Panc1 (cell line): ENCODE results near the gene NT5DC2. TPM values are rescaled to one million over a fixed set of nuclear protein-coding genes. Genes with fewer than 3 reads are reported as not detected.

Source experiments
- ATAC-seq: fragments of 200-7000 bp; cut with Tn5 transposase; 2 replicates; pipeline ENCODE4 v1.9.1; 2020; ENCODE audit warnings: mild to moderate bottlenecking, moderate library complexity
- BruUV-seq: library from RNA; stranded (reverse); fragments of 400-500 nt; replicated peaks from 2 replicates; lab custom pipeline; 2021; lab: Mats Ljungman, UMichigan
- CTCF ChIA-PET: fragments of 300-600 bp; sonication (Branson Sonifier 250); formaldehyde crosslinking; loops from one replicate; lab custom pipeline; 2022; ENCODE audit warnings: antibody characterized with exemption; lab: Charles Lee
- POLR2A ChIA-PET: fragments of 300-600 bp; sonication (Branson Sonifier 250); formaldehyde crosslinking; loops from one replicate; lab custom pipeline; 2022; ENCODE audit warnings: antibody characterized with exemption; lab: Charles Lee
- DNase-seq: peaks from one replicate; pipeline ENCODE4 v3.0.0-alpha.2; 2010; ENCODE audit warnings: low read depth, low spot score
- H3K27ac ChIP-seq: 2 replicates; pipeline ENCODE4 v1.5.1; 2011; ENCODE audit warnings: mild to moderate bottlenecking, low read length, inconsistent platforms
- H3K27me3 ChIP-seq: fragments of 200-500 bp; sonication (Bioruptor generic); 2 replicates; pipeline ENCODE4 v1.6.0; 2014; ENCODE audit warnings: low read length, inconsistent platforms; ENCODE audit not compliant: control insufficient read depth, insufficient read depth
- H3K36me3 ChIP-seq: fragments of 200-500 bp; sonication (Bioruptor generic); 2 replicates; pipeline ENCODE4 v1.5.1; 2014; ENCODE audit warnings: inconsistent platforms, mild to moderate bottlenecking, low read length, moderate library complexity; ENCODE audit not compliant: control insufficient read depth, insufficient read depth
- H3K4me1 ChIP-seq: 2 replicates; pipeline ENCODE4 v1.5.1; 2011; ENCODE audit warnings: inconsistent platforms, mild to moderate bottlenecking, low read length, moderate library complexity; ENCODE audit not compliant: control insufficient read depth, insufficient read depth
- H3K4me3 ChIP-seq, 2 experiments: 2 replicates each; pipeline ENCODE4 v1.5.1; 2011 to 2012; ENCODE audit warnings: low read depth in 2 of 2, low read length in 2 of 2, mild to moderate bottlenecking in 2 of 2, inconsistent platforms in 1 of 2, moderate library complexity in 1 of 2
- H3K9me3 ChIP-seq: fragments of 200-500 bp; sonication (Bioruptor generic); 2 replicates; pipeline ENCODE4 v1.5.1; 2014; ENCODE audit warnings: low read depth, mild to moderate bottlenecking, inconsistent platforms, low read length, moderate library complexity; ENCODE audit not compliant: control insufficient read depth, insufficient read depth
- POLR2AphosphoS5 ChIP-seq: IDR thresholded peaks from 2 replicates; pipeline ENCODE4 v1.6.1; 2012; ENCODE audit warnings: mild to moderate bottlenecking, low read depth, low read length, moderate library complexity
- SIN3A ChIP-seq: IDR thresholded peaks from 2 replicates; pipeline ENCODE4 v1.6.1; 2012; ENCODE audit warnings: low read depth, mild to moderate bottlenecking, low read length, moderate library complexity, borderline replicate concordance; ENCODE audit not compliant: insufficient read depth
- TCF7L2 ChIP-seq: IDR thresholded peaks from 2 replicates; pipeline ENCODE4 v1.6.1; 2011; ENCODE audit warnings: mild to moderate bottlenecking, low read depth, low read length, inconsistent platforms
- in situ Hi-C: cut with HindIII; loops from 2 replicates; pipeline ENCODE4 v1.10.0; 2016; ENCODE audit warnings: low sequenced_read_pairs, low pct_unique_long_range_greater_than_20kb
- intact Hi-C: fragments of 100-400 bp; cut with micrococcal nuclease; formaldehyde crosslinking; loops from one replicate; pipeline ENCODE4 v1.10.0; 2022; ENCODE audit not compliant: unreplicated experiment
- total RNA-seq: library from RNA; stranded (reverse); gene quantifications from one replicate; pipeline ENCODE4 v1.2.1, GENCODE V29; 2021; ENCODE audit not compliant: unreplicated experiment
- TF ChIP-seq, protein P1 (sequence below), 2 experiments: IDR thresholded peaks; 2 replicates each; pipeline ENCODE4 v1.6.1; 2011 to 2012; ENCODE audit warnings: low read depth in 2 of 2, control low read depth in 1 of 2, low read length in 1 of 2, mild to moderate bottlenecking in 1 of 2, moderate library complexity in 1 of 2; ENCODE audit not compliant: insufficient read depth in 1 of 2
- TF ChIP-seq, protein P2 (sequence below): fragments of 450-650 bp; IDR thresholded peaks from 2 replicates; pipeline ENCODE4 v1.5.1; 2017; ENCODE audit warnings: mild to moderate bottlenecking

Gene NT5DC2
- total RNA-seq, 1 experiment from 2014 or later = 137 TPM

DNA sequence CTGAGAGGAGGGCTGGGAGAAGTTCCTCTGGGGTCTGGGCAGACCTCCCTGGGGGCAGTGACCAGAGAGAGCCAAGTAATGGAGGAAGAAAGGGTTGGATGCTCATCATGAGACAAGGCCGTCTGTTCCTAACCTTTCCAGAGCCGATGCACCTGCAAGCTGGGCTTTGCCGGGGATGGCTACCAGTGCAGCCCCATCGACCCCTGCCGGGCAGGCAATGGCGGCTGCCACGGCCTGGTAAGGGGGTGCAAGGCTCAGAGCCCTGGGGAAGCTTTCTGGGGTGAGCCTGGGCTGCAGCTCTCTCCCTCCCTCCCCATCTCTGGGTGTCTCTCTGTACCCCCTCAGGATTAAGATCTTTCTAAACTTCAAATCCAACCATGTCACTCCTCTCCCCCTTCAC, 22.1 kb downstream of the NT5DC2 start:
- POLR2A ChIA-PET = interaction anchor here (0.7 kb wide), 1 partner anchor 15 kb away, joined by 6 read pairs; no protein-coding TSS in a partner anchor
- no peak overlapping the region for H3K4me3 ChIP-seq
- no peaks in the 10 kb centered on the region for H3K36me3 ChIP-seq

DNA sequence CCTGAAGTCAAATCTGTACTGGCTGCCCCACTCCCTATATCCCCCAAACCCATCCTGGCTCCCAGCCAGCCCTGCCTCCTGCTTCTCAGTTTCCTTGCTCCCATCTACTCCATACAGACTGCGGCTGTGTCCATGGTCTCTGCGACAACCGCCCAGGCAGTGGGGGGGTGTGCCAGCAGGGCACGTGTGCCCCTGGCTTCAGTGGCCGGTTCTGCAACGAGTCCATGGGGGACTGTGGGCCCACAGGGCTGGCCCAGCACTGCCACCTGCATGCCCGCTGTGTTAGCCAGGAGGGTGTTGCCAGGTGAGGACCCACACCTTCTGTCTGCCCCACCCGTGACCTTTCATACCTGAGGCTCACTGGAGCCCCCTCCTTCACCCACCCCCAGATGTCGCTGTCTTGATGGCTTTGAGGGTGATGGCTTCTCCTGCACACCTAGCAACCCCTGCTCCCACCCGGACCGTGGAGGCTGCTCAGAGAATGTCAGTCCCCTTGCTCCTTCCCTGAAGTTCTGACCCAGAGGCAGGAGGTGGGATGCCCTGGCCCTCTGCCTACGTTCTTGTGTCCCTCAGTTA, 23.8 kb downstream of the NT5DC2 start:
- DNase-seq (no peak), ATAC-seq (no peak)
- Histone ChIP-seq H3K4me3 (no peak overlapping the region), H3K27ac (no peak overlapping the region), H3K27me3 (no peaks in the 10 kb centered on the region), H3K9me3 (no peaks in the 10 kb centered on the region), H3K4me1 (no peaks in the 10 kb centered on the region), H3K36me3 (no peaks in the 10 kb centered on the region)
- no TSS peak for BruUV-seq
- ChIA-PET CTCF (no interaction called here), POLR2A (no interaction called here)
- intact Hi-C loops = no loop called here
- in situ Hi-C loops = no loop called here
- TF ChIP-seq, protein P1, sequence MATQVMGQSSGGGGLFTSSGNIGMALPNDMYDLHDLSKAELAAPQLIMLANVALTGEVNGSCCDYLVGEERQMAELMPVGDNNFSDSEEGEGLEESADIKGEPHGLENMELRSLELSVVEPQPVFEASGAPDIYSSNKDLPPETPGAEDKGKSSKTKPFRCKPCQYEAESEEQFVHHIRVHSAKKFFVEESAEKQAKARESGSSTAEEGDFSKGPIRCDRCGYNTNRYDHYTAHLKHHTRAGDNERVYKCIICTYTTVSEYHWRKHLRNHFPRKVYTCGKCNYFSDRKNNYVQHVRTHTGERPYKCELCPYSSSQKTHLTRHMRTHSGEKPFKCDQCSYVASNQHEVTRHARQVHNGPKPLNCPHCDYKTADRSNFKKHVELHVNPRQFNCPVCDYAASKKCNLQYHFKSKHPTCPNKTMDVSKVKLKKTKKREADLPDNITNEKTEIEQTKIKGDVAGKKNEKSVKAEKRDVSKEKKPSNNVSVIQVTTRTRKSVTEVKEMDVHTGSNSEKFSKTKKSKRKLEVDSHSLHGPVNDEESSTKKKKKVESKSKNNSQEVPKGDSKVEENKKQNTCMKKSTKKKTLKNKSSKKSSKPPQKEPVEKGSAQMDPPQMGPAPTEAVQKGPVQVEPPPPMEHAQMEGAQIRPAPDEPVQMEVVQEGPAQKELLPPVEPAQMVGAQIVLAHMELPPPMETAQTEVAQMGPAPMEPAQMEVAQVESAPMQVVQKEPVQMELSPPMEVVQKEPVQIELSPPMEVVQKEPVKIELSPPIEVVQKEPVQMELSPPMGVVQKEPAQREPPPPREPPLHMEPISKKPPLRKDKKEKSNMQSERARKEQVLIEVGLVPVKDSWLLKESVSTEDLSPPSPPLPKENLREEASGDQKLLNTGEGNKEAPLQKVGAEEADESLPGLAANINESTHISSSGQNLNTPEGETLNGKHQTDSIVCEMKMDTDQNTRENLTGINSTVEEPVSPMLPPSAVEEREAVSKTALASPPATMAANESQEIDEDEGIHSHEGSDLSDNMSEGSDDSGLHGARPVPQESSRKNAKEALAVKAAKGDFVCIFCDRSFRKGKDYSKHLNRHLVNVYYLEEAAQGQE (IDR thresholded peaks at IDR 0.05; ENCODE audit: insufficient read depth in 1 of 2, low read depth in 2 of 2, low read length in 1 of 2) = no peak
- TF ChIP-seq, protein P2, sequence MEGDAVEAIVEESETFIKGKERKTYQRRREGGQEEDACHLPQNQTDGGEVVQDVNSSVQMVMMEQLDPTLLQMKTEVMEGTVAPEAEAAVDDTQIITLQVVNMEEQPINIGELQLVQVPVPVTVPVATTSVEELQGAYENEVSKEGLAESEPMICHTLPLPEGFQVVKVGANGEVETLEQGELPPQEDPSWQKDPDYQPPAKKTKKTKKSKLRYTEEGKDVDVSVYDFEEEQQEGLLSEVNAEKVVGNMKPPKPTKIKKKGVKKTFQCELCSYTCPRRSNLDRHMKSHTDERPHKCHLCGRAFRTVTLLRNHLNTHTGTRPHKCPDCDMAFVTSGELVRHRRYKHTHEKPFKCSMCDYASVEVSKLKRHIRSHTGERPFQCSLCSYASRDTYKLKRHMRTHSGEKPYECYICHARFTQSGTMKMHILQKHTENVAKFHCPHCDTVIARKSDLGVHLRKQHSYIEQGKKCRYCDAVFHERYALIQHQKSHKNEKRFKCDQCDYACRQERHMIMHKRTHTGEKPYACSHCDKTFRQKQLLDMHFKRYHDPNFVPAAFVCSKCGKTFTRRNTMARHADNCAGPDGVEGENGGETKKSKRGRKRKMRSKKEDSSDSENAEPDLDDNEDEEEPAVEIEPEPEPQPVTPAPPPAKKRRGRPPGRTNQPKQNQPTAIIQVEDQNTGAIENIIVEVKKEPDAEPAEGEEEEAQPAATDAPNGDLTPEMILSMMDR = no peak
- TF ChIP-seq SIN3A (no peak), POLR2AphosphoS5 (no peak), TCF7L2 (no peak)

More for the DNA sequence above, 22.1 kb downstream of the NT5DC2 start:
- TF ChIP-seq POLR2AphosphoS5 = no peak
- TF ChIP-seq SIN3A = no peak
- no peak for TF ChIP-seq TCF7L2
- TF ChIP-seq, protein P2 = no peak
- TF ChIP-seq, protein P1 (IDR thresholded peaks at IDR 0.05; ENCODE audit: insufficient read depth in 1 of 2, low read depth in 2 of 2, low read length in 1 of 2) = no peak
- H3K9me3 ChIP-seq = no peaks in the 10 kb centered on the region
- intact Hi-C loops = no loop called here
- CTCF ChIA-PET = no interaction called here
- no peaks in the 10 kb centered on the region for H3K4me1 ChIP-seq
- BruUV-seq = no TSS peak
- no peak for DNase-seq
- no peaks in the 10 kb centered on the region for H3K27me3 ChIP-seq
- no peak for ATAC-seq
- H3K27ac ChIP-seq = no peak overlapping the region
- in situ Hi-C loops = no loop called here
